Muscle of leg (tissue), 9 donors: ENCODE results near the gene RGS18. TPM values are rescaled to one million over a fixed set of nuclear protein-coding genes. Genes with fewer than 3 reads are reported as not detected.

Experiments
- polyA plus RNA-seq, 8 donors: library from polyadenylated mRNA; unstranded; fragments of 120-200 nt; gene quantifications; one replicate each; pipeline versions ENCODE4 v1.2.1 to v1.2.3, GENCODE V29; 2013; ENCODE audit warnings: inconsistent platforms in 1 of 8, low replicate concordance in 1 of 8; ENCODE audit not compliant: insufficient read length in 8 of 8, insufficient read depth in 1 of 8
- total RNA-seq: library from RNA; stranded (reverse); fragments of 120-200 nt; gene quantifications from one replicate; pipeline ENCODE4 v1.2.4, GENCODE V29; 2013

Gene RGS18
- total and polyA plus RNA-seq, 9 donors: 0.97 to 1.6 (median 1.1) TPM

Other genes with a start within 250 kb of the RGS18 start
- not detected for gene RGS21, start 158.5 kb downstream of the RGS18 start, total RNA-seq
- under 1 TPM in 2 of 8 donors, not detected in 6; 0.08 to 0.11 TPM for gene RGS21, start 158.5 kb downstream of the RGS18 start, polyA plus RNA-seq